ENCODE data around the gene CIDEA. TPM values are rescaled to one million over a fixed set of nuclear protein-coding genes. Genes with fewer than 3 reads are reported as not detected.

CIDEA gene
- total RNA-seq, 1 experiment from 2014 or later = not detected

- DNase-seq (ENCODE audit: low read depth) = peak; percentile 24
Observed at GRCh38 chr18:12317664-12318333, 63.6 kb downstream of the CIDEA start.

GRCh38 chr18:12318334-12318697 lies 64.2 kb downstream of the CIDEA start:
- no peak for DNase-seq (ENCODE audit: low read depth)

- no peak for DNase-seq (ENCODE audit: low read depth)
Observed at GRCh38 chr18:12318857-12319256, 64.7 kb downstream of the CIDEA start.

- DNase-seq (ENCODE audit: low read depth) = no peak
Observed at GRCh38 chr18:12321333-12321732, 67.2 kb downstream of the CIDEA start.

GRCh38 chr18:12324991-12325725 lies 71.0 kb downstream of the CIDEA start:
- no peak for DNase-seq (ENCODE audit: low read depth)

GRCh38 chr18:12325726-12326245 lies 71.6 kb downstream of the CIDEA start:
- DNase-seq (ENCODE audit: low read depth) = no peak

- DNase-seq (ENCODE audit: low read depth) = no peak
Observed at GRCh38 chr18:12326711-12327460, 72.7 kb downstream of the CIDEA start.

Small RNA genes within 50 kb of the gene (small RNA-seq; reads per million reads assigned to genes)
- not detected for gene RNU6-170P

Other genes starting within 250 kb of the CIDEA start
- gene ANKRD62, start 160.5 kb upstream of the CIDEA start, total RNA-seq (2014; rRNA removed; shearing (Covaris generic)) = 0.03 and 0.10 TPM in 2 replicates
- gene TUBB6, start 53.9 kb downstream of the CIDEA start, total RNA-seq (2014; rRNA removed; shearing (Covaris generic)) = 752 and 866 TPM in 2 replicates
- gene AFG3L2, start 122.9 kb downstream of the CIDEA start, total RNA-seq (2014; rRNA removed; shearing (Covaris generic)) = 71.5 and 75.6 TPM in 2 replicates
- gene PRELID3A, start 153.6 kb downstream of the CIDEA start, total RNA-seq (2014; rRNA removed; shearing (Covaris generic)) = 1.2 and 2.1 TPM in 2 replicates

All from HT1080 (cell line).